ENCODE measurements around the gene ARHGEF4. TPM values are rescaled to one million over a fixed set of nuclear protein-coding genes. Genes with fewer than 3 reads are reported as not detected.

ARHGEF4 gene
- total RNA-seq, 4 donors from 2014 or later, result 108 to 378 (median 134) TPM

- no peak for DNase-seq (ENCODE audit: low spot score in 2 of 2)
- peaks cover 19% of the 10 kb centered on the region for H3K4me1 ChIP-seq
- 23% methylated on average over 8 of the region's 8 CpGs for WGBS
- TF ChIP-seq POLR2A (IDR thresholded peaks at IDR 0.05) (no peak), POLR2AphosphoS5 (IDR thresholded peaks at IDR 0.05) (peak in 1 of 3 donors; percentile 45), EP300 (IDR thresholded peaks at IDR 0.05) (no peak)
- no peak overlapping the region for H3K4me3 ChIP-seq
- peak overlapping the region; percentile 72 for H3K27ac ChIP-seq
- H3K36me3 ChIP-seq, result no peaks in the 10 kb centered on the region
- H3K9me3 ChIP-seq, result no peaks in the 10 kb centered on the region
- no peaks in the 10 kb centered on the region for H3K27me3 ChIP-seq
These were observed 180.4 kb downstream of the ARHGEF4 start for GRCh38 chr2:131016826-131017741.

- Histone ChIP-seq H3K27me3 (no peaks in the 10 kb centered on the region), H3K9me3 (no peaks in the 10 kb centered on the region), H3K4me1 (peaks cover 5% of the 10 kb centered on the region), H3K4me3 (no peak overlapping the region), H3K27ac (no peak overlapping the region), H3K36me3 (no peaks in the 10 kb centered on the region)
- TF ChIP-seq POLR2A (IDR thresholded peaks at IDR 0.05) (no peak), EP300 (IDR thresholded peaks at IDR 0.05) (no peak), CTCF (IDR thresholded peaks at IDR 0.05) (no peak), POLR2AphosphoS5 (IDR thresholded peaks at IDR 0.05) (no peak)
- no peak for DNase-seq (ENCODE audit: low spot score in 2 of 2)
- 67% methylated on average over 1 of the region's 1 CpG for WGBS
These were observed 186.0 kb downstream of the ARHGEF4 start for GRCh38 chr2:131022731-131023130.

- TF ChIP-seq EP300 (IDR thresholded peaks at IDR 0.05) (no peak), POLR2AphosphoS5 (IDR thresholded peaks at IDR 0.05) (no peak), CTCF (IDR thresholded peaks at IDR 0.05) (no peak), POLR2A (IDR thresholded peaks at IDR 0.05) (no peak)
- Histone ChIP-seq H3K9me3 (no peaks in the 10 kb centered on the region), H3K4me3 (no peak overlapping the region), H3K4me1 (no peaks in the 10 kb centered on the region), H3K27ac (no peak overlapping the region), H3K27me3 (no peaks in the 10 kb centered on the region), H3K36me3 (no peaks in the 10 kb centered on the region)
- DNase-seq (ENCODE audit: low spot score in 2 of 2), result no peak
- 84% methylated on average over 1 of the region's 1 CpG for WGBS
These were observed 187.0 kb downstream of the ARHGEF4 start for GRCh38 chr2:131023758-131024157.

GRCh38 chr2:131026919-131027318 lies 190.2 kb downstream of the ARHGEF4 start:
- no peaks in the 10 kb centered on the region for H3K9me3 ChIP-seq
- H3K4me3 ChIP-seq, result no peak overlapping the region
- WGBS, result 78% methylated on average over 5 of the region's 5 CpGs
- H3K36me3 ChIP-seq, result no peaks in the 10 kb centered on the region
- no peaks in the 10 kb centered on the region for H3K27me3 ChIP-seq
- TF ChIP-seq EP300 (IDR thresholded peaks at IDR 0.05) (no peak), POLR2A (IDR thresholded peaks at IDR 0.05) (no peak), CTCF (IDR thresholded peaks at IDR 0.05) (no peak), POLR2AphosphoS5 (IDR thresholded peaks at IDR 0.05) (no peak)
- H3K4me1 ChIP-seq, result no peaks in the 10 kb centered on the region
- no peak overlapping the region for H3K27ac ChIP-seq
- DNase-seq (ENCODE audit: low spot score in 2 of 2), result no peak

- peak in 1 of 2 donors; percentile 25 for DNase-seq (ENCODE audit: low spot score in 2 of 2)
- no peak overlapping the region for H3K27ac ChIP-seq
- 75% methylated on average over 6 of the region's 12 CpGs for WGBS
- H3K4me3 ChIP-seq, result no peak overlapping the region
- no peaks in the 10 kb centered on the region for H3K4me1 ChIP-seq
- TF ChIP-seq EP300 (IDR thresholded peaks at IDR 0.05), result no peak
- no peak for TF ChIP-seq POLR2AphosphoS5 (IDR thresholded peaks at IDR 0.05)
- no peak for TF ChIP-seq POLR2A (IDR thresholded peaks at IDR 0.05)
- TF ChIP-seq CTCF (IDR thresholded peaks at IDR 0.05), result no peak
- no peaks in the 10 kb centered on the region for H3K27me3 ChIP-seq
- H3K36me3 ChIP-seq, result no peaks in the 10 kb centered on the region
- H3K9me3 ChIP-seq, result no peaks in the 10 kb centered on the region
These were observed 191.1 kb downstream of the ARHGEF4 start for GRCh38 chr2:131027566-131028528.

Measured in suprapubic skin (tissue), 4 donors.